GM19238 (cell line): ENCODE results near the gene PPDPF.
A peak's percentile ranks its signal among the peaks of the same experiment; 100 is the strongest.

Source experiments
- DNase-seq: peaks from one replicate; pipeline ENCODE4 v3.0.0; 2011; ENCODE audit warnings: low spot score; ENCODE audit not compliant: insufficient read length

Gene PPDPF

DNA sequence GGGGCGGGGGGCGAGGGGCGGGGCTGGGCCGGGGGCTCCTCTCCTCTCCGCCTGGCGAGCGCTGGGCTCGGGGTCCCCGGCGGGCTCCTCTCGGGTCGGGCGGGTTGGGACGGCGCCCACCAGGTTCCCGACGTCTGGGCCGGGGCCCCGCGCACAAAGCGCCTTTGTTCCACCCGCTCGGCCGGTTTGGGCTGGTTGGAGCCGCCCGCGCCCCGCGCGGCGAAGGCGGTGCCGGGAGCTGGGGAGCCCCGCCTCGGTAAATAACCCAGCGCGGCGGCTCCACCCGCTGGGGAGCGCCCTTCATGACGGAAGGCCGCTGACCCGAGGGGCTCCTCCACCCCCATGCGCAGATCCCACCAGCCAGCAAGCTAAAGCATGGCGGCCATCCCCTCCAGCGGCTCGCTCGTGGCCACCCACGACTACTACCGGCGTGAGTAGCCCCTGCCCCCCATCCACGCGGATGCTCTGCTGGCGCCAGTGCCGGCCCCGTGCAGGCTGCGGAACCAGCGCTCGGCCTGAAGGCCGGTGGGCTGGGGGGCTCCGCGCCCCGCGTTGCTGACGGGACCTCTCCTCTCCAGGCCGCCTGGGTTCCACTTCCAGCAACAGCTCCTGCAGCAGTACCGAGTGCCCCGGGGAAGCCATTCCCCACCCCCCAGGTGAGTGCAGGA, 503 bp downstream of the PPDPF start:
- peak; percentile 92 for DNase-seq

DNA sequence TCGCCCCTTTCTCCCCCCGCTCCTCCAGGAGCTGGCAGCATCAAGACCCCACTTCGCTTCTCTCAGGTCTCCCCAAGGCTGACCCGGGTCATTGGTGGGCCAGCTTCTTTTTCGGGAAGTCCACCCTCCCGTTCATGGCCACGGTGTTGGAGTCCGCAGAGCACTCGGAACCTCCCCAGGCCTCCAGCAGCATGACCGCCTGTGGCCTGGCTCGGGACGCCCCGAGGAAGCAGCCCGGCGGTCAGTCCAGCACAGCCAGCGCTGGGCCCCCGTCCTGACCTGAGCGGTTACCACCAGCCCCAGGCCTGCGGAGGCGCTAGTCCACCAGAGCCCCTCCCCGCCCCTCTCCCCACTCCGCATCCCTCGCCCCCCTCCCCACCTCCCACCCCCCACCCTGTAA, 1.0 kb downstream of the PPDPF start:
- no peak for DNase-seq

DNA sequence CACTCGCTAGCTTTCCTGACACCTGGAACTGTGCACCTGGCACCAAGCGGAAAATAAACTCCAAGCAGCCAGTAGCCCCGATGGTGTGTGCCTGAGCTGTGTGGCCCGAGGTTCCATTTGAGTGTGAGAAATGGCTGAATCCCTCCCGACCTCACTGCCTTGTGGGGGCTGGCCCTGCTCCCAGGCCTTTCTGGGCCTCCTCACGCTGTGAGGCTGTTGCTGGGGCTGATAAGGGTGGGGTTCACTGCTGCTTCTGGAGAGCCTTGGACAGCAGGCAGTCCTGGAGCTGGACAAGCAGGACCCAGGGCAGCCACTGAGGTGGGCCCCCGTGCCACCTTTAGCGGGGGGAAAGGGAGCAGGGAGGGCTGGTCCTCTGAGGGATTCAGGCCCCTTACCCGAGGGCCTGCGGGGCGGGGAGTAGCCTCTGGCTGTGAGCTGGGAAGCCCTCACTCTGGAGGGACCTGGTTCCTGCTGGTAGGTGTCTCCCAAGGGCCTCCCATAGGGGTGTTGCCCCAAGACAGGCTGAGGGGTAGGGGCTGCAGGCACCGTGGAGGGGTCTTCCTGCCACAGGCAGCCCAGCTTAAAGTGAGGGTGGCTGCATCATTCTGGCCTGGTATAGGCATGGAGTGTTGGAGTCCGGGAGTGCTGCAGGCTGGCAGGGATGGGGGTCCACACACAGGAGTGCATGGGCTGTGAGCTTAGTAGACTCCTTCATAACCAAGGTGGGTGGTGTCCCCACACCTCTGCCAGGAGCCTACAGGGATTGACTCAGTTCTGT, 1.7 kb downstream of the PPDPF start:
- no peak for DNase-seq

DNA sequence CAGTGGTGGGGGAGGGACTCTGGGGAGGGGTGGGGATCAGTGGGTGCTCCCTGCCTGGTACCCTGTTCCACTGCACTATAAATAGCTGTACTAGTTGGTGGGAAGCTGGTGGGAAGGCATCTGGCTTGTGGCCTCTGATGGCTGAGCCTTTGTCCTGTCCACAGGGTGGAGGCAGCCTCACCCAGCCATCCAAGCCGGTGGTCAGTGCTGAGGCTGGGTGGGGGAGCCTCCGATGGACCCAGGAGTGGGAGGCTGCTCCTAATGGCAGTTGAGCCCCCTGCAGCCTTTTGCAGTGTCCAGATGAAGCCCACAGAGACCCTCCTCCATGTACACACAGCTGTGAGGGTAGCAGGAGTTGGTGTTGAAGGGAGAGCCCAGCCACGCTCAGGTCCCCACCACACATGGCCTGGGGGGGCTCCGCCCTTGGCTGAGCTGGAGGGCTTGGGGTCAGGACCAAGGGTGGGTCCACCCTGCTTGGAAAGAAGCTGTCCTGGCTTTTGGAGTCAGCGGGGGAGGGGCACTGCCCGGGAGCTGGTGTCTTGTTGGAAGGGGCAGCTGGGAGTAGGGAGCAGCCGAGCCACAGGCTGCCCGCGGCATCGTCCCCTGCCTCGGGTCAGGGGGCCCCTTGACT, 2.5 kb downstream of the PPDPF start:
- no peak for DNase-seq

DNA sequence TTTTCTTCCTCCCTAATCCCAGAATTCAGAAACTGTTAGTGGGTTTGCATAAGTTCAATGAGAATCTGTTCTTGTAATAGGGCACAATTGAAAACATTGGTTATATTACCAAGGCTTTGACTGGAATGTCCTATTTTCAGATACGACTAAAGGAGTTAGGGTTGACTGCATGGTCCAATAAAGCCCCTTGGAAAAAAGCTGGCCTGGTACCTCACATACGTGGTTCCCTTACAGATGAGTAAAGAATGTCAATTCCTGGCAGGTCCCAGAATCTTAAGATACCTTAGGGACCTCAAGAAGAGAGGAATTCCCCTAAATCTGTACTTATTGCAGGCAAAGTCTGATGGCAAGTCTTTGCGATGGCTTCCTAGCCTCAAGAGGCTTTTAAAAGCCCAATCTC, 4.6 kb downstream of the PPDPF start:
- no peak for DNase-seq

DNA sequence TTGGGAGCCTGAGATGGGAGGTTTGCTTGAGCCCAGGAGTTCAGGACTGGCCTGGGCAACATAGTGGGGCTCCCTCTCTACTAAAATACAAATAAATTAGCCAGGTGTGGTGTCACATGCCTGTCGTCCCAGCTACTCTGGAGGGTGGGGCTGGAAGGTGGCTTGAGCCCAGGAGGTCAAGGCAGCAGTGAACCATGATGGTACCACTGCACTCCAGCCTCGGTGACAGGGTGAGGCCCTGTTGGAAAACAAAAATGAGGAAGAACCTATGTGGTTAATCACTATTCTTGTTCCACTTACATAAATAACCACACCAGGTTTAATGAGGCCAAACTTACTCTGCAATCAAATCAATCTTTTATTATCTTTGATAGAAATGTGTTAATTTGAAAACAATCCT, 5.4 kb downstream of the PPDPF start:
- no peak for DNase-seq

DNA sequence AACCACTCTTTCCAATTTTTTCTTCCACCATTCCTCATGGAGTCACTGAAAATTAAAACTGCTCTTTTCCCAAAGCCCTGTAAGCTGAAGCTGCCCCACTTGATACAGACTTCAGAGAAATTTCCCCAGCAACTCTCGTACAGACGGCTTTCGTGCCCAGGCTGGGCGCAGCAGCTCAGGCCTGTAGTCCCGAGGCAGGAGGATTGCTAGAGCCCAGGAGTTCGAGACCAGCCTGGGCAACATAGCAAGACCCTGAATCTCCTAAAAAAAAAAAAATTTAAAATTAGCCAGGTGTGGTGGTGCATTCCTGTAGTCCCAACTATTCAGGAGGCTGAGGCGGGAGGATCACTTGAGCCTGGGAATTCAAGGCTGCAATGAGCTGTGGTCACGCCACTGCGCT, 6.6 kb downstream of the PPDPF start:
- DNase-seq: no peak

DNA sequence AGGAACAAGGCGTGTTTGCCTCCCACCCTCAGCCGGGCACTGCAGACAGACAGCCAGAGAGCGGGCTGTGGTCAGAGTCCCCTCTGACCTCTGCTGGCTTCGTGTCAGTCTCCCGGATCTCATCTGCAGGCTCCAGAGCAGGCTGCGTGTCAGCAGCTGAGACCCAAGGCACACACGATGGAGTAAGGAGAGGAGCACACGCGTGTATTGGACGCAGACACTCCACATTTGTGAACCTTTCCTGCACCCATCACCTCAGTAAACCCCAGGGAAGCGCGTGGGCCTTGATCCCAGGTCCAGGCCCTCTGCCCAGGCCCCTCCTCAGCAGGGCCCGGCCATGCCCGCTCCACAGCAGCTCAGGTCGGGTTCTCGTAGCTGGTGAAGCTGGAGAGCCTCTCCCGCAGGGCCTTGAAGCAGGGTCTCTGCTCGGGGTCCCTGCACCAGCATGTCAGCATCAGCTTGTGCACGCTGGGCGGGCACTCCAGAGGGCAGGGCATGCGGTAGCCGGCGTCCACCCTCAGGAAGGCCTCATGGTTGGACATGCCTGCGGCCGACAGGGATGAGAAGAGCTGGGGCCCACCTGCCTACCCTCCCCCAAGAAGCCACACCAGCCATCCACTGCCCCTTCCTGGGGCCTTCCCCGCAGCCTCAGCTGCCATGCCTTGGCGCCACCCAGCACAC, 8.8 kb downstream of the PPDPF start:
- no peak for DNase-seq

DNA sequence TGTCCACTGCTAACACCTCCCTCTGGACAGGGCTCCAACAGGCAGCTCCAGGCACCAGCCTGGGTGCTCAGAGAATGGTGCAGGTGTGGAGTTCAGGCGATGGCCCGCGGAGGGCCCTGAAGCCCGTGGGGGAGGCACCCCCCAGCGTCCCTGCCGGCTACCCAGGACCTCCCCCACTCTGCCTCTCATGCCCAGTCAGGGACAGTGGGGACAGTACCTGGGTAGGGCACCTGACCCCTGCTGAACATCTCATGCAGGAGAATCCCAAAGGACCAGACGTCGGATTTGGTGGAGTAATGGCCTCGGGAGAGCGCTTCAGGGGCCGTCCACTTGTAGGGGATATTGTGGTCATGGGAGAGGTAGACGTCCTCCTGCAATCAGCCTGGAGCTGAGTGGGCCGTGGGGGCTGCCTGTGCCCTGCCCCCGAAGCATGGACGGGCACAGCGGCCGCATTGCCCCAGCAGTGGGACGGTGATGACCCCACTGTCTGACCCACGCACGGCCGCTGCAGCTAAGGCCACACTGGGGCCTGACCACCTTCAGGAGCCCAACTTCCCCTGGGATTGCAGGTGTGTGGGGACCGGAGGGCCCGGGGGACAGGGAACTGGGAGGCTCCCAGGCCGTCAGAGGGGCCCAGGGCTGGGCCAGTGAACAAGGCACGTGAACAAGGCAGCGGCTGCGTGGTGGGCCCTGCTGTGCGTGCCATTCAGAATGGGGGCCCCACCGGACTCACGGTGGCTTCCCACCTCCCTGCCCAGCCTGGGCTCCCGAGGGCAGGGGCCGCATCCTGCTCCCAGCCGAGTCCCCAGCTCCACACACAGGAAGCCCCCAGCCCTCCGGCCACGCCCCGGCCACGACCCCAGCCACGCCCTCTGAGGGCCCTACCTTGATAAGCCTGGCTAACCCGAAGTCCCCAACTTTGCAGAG, 9.6 kb downstream of the PPDPF start:
- DNase-seq: no peak

DNA sequence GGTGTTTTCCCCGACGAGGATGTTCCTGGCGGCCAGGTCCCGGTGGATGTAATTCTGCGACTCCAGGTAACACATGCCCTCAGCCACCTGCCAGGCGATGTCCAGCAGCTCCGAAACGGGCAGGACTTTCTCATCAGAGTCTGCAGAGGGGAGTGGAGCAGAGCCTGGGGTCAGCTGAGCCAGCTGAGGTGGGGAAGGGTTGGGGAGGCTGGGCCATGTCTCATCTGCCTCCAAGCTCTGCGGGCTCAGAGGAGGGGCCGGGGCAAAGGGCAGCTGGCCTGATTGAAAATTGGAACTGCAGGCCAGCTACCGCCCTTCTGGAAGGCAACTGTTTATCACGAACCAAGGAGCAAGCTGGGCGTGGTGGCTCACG, 10.2 kb downstream of the PPDPF start:
- DNase-seq: no peak

DNA sequence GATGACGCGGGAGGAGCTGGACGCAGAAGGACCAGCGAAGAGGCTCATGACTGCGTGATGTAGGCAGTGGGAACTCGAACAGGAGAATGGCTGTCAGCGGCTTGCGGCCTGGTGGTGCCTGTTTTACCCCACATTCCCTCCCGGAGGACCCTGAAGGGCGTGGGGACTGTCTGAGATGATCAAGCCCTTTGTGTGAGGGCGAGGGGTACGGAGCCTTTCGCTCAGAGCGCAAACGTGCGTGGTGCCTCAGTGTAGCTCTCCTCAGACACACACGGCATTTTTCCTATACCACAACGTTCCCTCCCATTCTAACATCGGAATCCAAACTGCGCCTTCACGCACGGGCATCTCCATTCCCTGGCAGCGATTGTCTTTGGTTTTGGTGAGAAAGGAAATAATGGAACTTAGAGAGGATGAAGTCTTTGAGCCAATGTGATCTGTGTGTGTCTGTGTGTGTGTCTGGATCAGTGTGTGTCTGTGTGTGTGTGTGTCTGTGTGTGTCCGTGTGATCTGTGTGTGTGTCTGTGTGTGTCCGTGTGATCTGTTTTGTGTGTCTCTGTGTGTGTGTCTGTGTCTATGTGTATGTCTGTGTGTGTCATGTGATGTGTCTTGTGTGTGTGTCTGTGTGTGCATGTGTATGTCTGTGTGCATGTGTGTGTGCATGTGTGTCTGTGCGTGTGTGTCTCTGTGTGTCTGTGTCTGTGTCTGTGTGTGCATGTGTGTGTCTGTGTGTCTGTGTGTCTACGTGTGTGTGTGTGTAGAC, 11.3 kb downstream of the PPDPF start:
- no peak for DNase-seq

DNA sequence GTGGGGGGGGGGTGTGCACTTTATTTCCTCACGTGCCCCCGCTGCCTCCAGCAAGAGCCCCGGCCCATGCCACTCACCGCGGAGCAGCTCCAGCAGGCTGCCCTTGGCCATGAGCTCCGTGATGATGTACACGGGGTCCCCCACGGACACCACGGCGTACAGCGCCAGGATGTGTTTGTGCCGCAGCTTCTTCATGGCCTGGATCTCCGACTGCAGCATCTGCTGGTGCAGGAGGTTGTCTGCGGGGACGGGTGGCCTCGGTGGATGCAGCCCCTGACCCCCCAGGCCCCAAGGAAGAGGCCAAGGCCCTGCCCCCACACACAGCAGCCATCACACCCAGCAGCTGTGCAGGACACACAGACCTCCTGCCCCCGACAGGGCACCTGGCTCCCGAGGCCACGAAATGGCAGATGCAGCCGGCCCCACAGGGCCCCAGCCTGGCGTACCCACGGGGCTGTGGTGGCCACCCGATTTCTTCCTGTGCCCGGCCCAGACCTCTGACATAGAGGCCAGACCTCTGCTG, 11.9 kb downstream of the PPDPF start:
- DNase-seq: no peak

DNA sequence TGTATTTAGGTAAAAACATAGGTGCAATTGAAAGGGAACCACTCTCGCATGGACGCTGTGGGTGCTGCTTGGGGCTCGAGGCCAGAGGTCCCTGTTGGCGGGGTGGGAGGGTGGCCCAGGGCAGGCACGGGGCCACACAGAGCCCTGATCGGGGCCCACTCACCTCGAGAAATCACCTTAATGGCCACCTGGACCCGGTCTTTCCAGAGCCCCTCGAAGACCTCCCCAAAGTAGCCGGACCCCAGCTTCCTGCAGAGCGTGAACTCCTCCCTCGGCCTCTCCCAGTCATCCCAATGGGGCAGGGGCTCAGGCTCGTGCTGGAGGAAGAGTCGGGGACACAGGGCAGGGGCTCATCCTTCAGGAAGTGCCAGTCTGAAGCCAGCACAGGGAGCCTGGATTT, 12.8 kb downstream of the PPDPF start:
- DNase-seq: no peak

DNA sequence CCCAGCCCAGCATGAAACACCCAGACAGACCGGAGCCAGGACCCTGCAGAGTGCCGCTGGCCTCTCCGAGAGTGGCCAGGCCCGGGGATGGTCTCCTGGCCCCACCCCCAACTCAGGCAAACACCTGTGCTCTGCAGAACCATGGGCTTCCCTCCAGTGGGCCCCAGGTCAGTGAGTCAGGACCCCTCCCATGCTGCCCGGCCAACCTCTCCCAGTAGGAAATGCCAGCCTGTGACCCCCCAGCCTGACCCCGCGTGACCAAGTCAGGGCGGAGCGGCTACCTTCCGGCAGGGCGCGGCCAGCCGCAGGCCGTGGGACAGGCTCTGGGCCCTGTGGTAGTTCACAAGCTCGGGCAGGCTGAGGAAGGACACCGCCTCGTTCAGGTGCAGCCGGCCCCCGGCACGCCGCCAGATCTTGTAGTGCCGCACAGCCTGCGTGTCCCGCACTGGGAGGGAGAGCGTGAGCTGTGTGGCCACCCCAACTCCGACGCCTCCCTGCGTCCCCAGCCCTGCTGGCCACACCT, 13.4 kb downstream of the PPDPF start:
- DNase-seq: no peak

DNA sequence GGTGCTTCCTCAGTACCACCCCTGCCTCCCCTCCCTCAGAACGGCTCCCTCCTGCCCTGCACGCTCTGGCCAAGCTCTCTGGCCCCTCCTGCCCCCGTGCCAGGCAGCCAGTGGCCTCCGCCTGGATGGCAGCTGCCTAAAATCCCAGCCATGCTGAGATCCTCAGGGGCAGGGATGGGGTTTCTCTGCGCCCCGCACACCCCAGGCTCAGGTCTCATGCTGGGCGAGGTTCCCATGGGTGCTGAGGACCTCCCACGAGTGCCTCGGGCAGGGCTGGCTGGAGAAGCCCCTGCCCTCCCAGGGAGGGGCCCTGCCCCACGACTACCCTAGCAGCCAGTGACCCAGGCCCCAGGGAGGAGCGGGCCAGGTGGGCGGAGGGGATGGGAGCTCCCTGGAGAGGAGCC, 13.9 kb downstream of the PPDPF start:
- no peak for DNase-seq

DNA sequence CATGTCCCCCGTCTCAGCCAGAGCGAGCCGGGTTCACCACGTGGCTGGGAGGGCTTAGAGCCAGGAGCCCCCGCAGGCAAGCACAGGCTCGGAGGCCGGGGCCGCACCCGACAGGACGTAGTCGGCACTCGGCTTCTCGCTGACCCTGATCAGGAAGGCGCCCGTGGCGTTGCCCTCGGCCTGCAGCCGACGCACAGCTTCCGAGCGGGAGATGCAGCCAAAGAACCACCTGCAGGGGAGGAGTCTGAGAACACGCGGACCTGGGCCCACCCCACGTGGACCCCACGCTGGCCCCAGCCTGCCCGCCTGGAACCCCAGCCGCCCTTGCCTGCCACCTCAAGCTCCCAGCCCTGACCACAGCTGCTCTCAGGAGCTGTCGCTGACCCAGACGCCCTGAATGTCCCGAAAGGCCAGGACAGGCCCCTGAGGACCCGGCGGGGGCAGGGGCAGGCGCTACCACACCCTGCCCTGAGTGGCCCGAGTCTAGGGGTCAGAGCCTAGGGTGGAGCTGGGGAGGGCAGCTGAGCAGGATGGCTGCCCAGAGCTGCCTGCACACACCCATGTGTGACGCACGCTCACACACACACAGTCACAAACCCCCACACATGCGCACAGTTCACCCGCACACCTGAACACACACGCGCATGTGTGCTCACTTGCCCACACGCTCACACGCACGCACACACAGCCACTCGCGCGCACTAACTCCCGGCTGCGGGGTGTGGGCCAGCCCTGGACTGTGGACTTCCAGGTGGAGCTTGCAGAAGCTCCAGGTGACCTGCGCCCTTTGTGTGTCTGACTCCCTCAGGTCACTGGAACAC, 14.5 kb downstream of the PPDPF start:
- DNase-seq: no peak

DNA sequence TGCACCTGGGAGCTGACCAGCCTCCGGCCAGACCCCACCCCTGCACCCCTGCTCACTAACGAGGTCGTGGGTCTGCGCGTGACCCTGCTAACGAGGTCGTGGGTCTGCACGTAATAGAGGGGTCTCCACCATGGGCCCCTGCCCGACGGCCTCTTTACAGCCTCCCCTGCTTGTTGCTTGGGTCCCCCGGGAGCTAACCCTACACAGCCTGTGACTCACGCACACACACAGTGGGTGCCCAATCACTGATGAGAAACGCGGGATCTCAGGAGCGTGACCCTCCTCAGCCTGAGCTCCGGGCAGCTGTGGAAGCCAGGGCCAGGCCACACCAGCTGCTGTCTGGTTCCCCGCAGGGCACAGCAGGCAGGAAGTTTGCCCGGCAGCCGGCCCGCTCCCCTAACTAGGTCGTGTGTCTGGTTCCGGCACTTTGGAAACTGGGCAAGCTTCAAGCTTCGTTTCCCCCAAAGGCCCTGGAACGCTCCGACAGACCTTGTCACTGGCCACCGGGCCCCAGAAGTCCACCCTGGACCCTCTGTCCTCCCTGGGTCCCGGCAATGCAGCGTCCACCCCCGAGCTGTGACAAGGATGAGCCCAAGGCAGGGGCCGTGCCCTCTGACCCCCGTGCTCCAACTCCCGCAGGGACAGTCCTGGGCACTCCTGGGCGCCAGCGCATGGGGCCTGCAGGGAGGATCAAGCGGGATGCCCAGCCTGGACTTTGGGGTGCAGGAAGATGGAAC, 15.8 kb downstream of the PPDPF start:
- no peak for DNase-seq

DNA sequence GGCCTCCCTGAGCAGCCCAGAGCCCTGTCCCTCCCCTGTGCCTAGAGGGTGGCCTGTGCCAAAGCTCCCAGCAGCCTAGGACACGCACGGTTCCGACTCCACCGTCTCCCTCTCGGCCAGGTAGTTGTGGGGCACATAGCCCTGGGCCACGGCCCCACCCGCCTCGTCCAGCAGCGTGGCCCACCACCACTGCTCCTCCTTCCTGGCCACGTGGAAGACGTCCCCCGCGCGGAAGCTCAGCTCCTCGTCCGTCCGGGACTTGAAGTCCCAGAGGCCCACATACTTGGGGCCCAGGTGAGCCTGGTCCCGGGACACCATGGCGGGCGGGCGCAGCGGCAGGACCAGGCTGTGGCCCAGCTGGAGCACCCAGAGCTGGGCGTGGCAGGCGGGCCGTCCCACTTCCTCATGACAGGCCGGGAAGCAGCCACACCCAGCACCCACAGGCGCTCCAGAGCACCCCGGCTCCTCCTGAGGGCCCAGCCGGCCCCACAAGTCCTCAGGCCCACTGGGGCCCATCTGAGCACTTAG, 16.5 kb downstream of the PPDPF start, which contains the start of gene PTK6:
Gene PTK6, minus strand, starts transcription at position 380 of the 528 bp plus-strand sequence. Its CDS starts 62 bp downstream, at position 318.
- peak; percentile 56 for DNase-seq
